HepG2 (cell line): ENCODE measurements around the gene SYNJ2. TPM values are rescaled to one million over a fixed set of nuclear protein-coding genes. Genes with fewer than 3 reads are reported as not detected.

Experiments used
- CERS6 ChIP-seq: sonication (generic); formaldehyde crosslinking; IDR thresholded peaks from 2 replicates; pipeline ENCODE4 v1.5.0; 2020; ENCODE audit warnings: missing genetic modification reagents
- CHCHD3 ChIP-seq: sonication (generic); formaldehyde crosslinking; IDR thresholded peaks from 2 replicates; pipeline ENCODE4 v1.8.0; 2022; ENCODE audit warnings: mild to moderate bottlenecking, missing genetic modification reagents, moderate library complexity
- HMGA1 ChIP-seq: sonication (generic); formaldehyde crosslinking; conservative IDR thresholded peaks from 2 replicates; pipeline ENCODE4 v1.4.0; 2020; ENCODE audit warnings: missing genetic modification reagents
- IRX3 ChIP-seq: sonication (generic); formaldehyde crosslinking; IDR thresholded peaks from 2 replicates; pipeline ENCODE4 v1.8.1; 2023; ENCODE audit warnings: mild to moderate bottlenecking, low read depth, missing genetic modification reagents, borderline replicate concordance
- MYC ChIP-seq: sonication (generic); formaldehyde crosslinking; IDR thresholded peaks from 2 replicates; pipeline ENCODE4 v1.9.0; 2021; ENCODE audit warnings: missing genetic modification reagents, borderline replicate concordance
- SMYD3 ChIP-seq: sonication (generic); formaldehyde crosslinking; IDR thresholded peaks from 2 replicates; pipeline ENCODE4 v1.8.1; 2023; ENCODE audit warnings: mild to moderate bottlenecking, missing genetic modification reagents
- TBP ChIP-seq: sonication (generic); formaldehyde crosslinking; IDR thresholded peaks from 2 replicates; pipeline ENCODE4 v1.5.0; 2020; ENCODE audit warnings: missing genetic modification reagents
- ZXDC ChIP-seq: sonication (generic); formaldehyde crosslinking; IDR thresholded peaks from 2 replicates; pipeline ENCODE4 v1.5.0; 2020; ENCODE audit warnings: mild to moderate bottlenecking, missing genetic modification reagents
- polyA plus RNA-seq, 8 experiments: library from polyadenylated mRNA; depleted of rRNA in 3 of 8; stranded (reverse) in 7 of 8; unstranded in 1 of 8; fragments of >200 nt; fragmentation: Illumina TruSeq in 4 of 8; extraction: Trizol in 4 of 8; gene quantifications; 2 replicates each; pipeline versions ENCODE4 v1.2.1 to v1.2.3, GENCODE V29; 2011 to 2016; ENCODE audit warnings: low read depth in 4 of 8, missing spikeins in 1 of 8, mixed read lengths in 1 of 8; ENCODE audit not compliant: insufficient read depth in 1 of 8
- total RNA-seq, 5 experiments: library from RNA; depleted of rRNA; stranded (reverse); fragments of >200 nt; fragmentation: Illumina TruSeq; extraction: Trizol; gene quantifications; 2 replicates each; pipeline ENCODE4 v1.2.3, GENCODE V29; 2016; ENCODE audit warnings: low read depth in 1 of 5
- TF ChIP-seq, protein P1 (sequence below): IDR thresholded peaks from 2 replicates; pipeline ENCODE4 v1.4.0; 2020; ENCODE audit warnings: mild to moderate bottlenecking, missing genetic modification reagents
- TF ChIP-seq, protein P2 (sequence below): sonication (generic); formaldehyde crosslinking; IDR thresholded peaks from 2 replicates; pipeline ENCODE4 v1.5.0; 2020; ENCODE audit warnings: mild to moderate bottlenecking, missing genetic modification reagents
- TF ChIP-seq, protein P3 (sequence below): sonication (generic); formaldehyde crosslinking; IDR thresholded peaks from 2 replicates; pipeline ENCODE4 v1.9.0; 2021; ENCODE audit warnings: mild to moderate bottlenecking, missing genetic modification reagents
- TF ChIP-seq, protein P4 (sequence below): sonication (generic); formaldehyde crosslinking; IDR thresholded peaks from 2 replicates; pipeline ENCODE4 v1.5.0; 2020; ENCODE audit warnings: missing genetic modification reagents, mild to moderate bottlenecking, borderline replicate concordance

Gene SYNJ2
- total and polyA plus RNA-seq, 2 of the 13 experiments (the other 11 are each of a cell fraction or from before 2014, with no cell fraction given) = 39.1 to 57.6 TPM

DNA sequence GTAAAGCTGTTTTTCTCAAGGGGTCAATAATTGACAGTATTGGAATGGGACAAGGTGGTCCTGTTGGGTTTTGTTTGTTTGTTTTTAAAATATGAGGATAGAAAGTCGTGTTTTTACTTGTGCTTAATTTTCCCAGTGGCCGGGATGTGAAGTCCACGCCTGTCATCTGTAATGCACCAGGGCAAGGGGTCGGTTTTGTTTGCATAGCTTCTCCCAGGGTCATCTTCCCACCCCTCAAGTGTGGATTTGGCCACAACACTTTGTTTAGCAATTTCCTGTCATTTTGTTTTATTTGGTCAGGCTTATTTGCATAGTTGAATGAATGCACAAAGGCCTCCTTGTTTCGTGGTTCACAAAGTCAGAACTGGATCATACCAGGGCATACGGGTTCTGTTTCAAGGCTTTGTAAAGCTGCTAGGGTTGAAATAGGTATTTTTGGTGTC lies 29.8 kb downstream of the SYNJ2 start (continued):
- TF ChIP-seq, protein P1, sequence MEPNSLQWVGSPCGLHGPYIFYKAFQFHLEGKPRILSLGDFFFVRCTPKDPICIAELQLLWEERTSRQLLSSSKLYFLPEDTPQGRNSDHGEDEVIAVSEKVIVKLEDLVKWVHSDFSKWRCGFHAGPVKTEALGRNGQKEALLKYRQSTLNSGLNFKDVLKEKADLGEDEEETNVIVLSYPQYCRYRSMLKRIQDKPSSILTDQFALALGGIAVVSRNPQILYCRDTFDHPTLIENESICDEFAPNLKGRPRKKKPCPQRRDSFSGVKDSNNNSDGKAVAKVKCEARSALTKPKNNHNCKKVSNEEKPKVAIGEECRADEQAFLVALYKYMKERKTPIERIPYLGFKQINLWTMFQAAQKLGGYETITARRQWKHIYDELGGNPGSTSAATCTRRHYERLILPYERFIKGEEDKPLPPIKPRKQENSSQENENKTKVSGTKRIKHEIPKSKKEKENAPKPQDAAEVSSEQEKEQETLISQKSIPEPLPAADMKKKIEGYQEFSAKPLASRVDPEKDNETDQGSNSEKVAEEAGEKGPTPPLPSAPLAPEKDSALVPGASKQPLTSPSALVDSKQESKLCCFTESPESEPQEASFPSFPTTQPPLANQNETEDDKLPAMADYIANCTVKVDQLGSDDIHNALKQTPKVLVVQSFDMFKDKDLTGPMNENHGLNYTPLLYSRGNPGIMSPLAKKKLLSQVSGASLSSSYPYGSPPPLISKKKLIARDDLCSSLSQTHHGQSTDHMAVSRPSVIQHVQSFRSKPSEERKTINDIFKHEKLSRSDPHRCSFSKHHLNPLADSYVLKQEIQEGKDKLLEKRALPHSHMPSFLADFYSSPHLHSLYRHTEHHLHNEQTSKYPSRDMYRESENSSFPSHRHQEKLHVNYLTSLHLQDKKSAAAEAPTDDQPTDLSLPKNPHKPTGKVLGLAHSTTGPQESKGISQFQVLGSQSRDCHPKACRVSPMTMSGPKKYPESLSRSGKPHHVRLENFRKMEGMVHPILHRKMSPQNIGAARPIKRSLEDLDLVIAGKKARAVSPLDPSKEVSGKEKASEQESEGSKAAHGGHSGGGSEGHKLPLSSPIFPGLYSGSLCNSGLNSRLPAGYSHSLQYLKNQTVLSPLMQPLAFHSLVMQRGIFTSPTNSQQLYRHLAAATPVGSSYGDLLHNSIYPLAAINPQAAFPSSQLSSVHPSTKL (CRISPR knock-in tag) = peak; percentile 96
- TF ChIP-seq CHCHD3 (CRISPR knock-in tag) (no peak), ZXDC (CRISPR knock-in tag) (peak; percentile 97), SMYD3 (CRISPR knock-in tag) (peak; percentile 88), IRX3 (CRISPR knock-in tag) (no peak), TBP (CRISPR knock-in tag) (0 out of 2 replicates have a peak, but pooled peaks have one; percentile 12), HMGA1 (no peak), CERS6 (no peak), MYC (CRISPR knock-in tag) (no peak)
- TF ChIP-seq, protein P2, sequence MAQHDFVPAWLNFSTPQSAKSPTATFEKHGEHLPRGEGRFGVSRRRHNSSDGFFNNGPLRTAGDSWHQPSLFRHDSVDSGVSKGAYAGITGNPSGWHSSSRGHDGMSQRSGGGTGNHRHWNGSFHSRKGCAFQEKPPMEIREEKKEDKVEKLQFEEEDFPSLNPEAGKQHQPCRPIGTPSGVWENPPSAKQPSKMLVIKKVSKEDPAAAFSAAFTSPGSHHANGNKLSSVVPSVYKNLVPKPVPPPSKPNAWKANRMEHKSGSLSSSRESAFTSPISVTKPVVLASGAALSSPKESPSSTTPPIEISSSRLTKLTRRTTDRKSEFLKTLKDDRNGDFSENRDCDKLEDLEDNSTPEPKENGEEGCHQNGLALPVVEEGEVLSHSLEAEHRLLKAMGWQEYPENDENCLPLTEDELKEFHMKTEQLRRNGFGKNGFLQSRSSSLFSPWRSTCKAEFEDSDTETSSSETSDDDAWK = no peak
- TF ChIP-seq, protein P3, sequence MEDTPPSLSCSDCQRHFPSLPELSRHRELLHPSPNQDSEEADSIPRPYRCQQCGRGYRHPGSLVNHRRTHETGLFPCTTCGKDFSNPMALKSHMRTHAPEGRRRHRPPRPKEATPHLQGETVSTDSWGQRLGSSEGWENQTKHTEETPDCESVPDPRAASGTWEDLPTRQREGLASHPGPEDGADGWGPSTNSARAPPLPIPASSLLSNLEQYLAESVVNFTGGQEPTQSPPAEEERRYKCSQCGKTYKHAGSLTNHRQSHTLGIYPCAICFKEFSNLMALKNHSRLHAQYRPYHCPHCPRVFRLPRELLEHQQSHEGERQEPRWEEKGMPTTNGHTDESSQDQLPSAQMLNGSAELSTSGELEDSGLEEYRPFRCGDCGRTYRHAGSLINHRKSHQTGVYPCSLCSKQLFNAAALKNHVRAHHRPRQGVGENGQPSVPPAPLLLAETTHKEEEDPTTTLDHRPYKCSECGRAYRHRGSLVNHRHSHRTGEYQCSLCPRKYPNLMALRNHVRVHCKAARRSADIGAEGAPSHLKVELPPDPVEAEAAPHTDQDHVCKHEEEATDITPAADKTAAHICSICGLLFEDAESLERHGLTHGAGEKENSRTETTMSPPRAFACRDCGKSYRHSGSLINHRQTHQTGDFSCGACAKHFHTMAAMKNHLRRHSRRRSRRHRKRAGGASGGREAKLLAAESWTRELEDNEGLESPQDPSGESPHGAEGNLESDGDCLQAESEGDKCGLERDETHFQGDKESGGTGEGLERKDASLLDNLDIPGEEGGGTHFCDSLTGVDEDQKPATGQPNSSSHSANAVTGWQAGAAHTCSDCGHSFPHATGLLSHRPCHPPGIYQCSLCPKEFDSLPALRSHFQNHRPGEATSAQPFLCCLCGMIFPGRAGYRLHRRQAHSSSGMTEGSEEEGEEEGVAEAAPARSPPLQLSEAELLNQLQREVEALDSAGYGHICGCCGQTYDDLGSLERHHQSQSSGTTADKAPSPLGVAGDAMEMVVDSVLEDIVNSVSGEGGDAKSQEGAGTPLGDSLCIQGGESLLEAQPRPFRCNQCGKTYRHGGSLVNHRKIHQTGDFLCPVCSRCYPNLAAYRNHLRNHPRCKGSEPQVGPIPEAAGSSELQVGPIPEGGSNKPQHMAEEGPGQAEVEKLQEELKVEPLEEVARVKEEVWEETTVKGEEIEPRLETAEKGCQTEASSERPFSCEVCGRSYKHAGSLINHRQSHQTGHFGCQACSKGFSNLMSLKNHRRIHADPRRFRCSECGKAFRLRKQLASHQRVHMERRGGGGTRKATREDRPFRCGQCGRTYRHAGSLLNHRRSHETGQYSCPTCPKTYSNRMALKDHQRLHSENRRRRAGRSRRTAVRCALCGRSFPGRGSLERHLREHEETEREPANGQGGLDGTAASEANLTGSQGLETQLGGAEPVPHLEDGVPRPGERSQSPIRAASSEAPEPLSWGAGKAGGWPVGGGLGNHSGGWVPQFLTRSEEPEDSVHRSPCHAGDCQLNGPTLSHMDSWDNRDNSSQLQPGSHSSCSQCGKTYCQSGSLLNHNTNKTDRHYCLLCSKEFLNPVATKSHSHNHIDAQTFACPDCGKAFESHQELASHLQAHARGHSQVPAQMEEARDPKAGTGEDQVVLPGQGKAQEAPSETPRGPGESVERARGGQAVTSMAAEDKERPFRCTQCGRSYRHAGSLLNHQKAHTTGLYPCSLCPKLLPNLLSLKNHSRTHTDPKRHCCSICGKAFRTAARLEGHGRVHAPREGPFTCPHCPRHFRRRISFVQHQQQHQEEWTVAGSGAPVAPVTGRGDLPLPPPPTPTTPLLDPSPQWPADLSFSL (CRISPR knock-in tag) = peak; percentile 61; the same call in 1 of the 2 replicates
- TF ChIP-seq, protein P4, sequence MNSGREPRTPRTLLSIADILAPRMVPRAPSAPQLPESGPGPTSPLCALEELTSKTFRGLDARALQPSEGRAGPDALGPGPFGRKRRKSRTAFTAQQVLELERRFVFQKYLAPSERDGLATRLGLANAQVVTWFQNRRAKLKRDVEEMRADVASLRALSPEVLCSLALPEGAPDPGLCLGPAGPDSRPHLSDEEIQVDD (CRISPR knock-in tag) = no peak
